ENCODE results near the gene HUS1B. TPM values are rescaled to one million over a fixed set of nuclear protein-coding genes. Genes with fewer than 3 reads are reported as not detected.

Gene HUS1B
- polyA plus RNA-seq, 3 donors = 0.23 to 0.73 TPM; not detected in 1

DNA sequence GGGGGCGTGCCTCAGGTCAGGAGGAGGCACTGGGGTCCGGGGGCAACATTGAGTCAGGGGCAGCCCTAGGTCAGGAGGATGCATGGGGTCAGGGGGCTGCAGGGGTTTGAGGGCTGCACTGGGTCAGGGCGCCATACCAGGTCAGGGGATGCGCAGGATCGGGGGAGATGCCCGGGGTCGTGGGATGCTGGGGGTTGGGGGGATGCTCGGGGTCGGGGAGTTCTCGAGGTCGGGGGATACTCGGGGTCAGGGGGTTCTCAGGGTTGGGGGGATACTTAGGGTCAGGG, 36.8 kb upstream of the HUS1B start:
- peaks cover 17 to 18% of the 10 kb centered on the region in 2 donors for H3K4me1 ChIP-seq (ENCODE audit: control insufficient read depth in 1 of 2, insufficient read depth in 2 of 2, low read length in 2 of 2)

DNA sequence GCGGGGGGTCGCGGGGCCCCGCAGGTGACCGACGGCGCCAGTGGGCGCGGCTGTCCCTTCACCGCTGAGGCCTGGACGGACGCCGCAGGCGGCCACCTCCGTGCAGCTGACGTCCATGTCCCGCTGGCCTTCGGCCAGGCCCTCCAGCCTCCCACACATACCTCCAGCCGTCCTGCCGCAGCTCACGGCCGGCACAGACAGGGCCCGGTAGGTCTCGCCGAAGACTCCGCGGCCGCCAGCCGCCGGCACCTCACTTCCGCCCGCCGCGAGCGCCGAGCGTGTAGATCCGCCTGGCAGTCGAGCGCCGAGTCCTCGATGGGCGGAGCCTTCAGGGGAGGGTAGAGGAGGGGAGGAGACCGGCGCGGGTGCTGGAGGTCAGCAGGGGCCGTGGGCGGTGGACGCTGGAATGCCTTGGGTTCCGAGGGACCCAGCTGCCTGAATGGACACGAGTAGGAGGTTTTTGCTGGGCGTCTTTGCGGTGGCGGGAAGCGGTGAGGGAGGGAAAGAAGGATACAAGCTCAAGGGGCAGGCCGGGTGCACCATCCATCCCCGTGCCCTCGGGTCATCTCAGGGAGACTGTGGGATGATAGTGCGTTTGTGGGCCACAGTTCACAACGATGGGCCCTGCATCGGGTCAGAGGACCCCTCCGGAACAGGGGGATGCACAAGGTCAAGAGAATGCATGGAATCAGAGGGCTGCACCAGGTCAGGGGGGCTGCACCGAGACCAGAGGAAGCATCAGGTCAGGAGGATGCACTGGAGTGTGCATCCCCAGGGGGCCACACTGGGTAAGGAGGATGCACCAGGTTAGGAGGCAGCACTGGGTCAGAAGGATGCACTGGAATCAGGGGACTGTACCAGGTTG, 36.2 kb upstream of the HUS1B start, which contains the start of gene EXOC2:
TSS of gene EXOC2 (minus strand) at position 282 of the 865 bp plus-strand sequence. CDS start 55,321 bp downstream, outside the sequence.
- Histone ChIP-seq H3K9me3 (replicated peaks in 1 of 2; ENCODE audit: control insufficient read depth in 1 of 2, insufficient read depth in 1 of 2, low read length in 2 of 2) (no peaks in the 10 kb centered on the region), H3K79me2 (ENCODE audit: insufficient read depth, low read length) (peaks cover 35% of the 10 kb centered on the region)
- 2% methylated on average over 60 of the region's 63 CpGs for WGBS (ENCODE audit: insufficient coverage)

More for the DNA sequence above, 36.8 kb upstream of the HUS1B start:
- Histone ChIP-seq H3K4me2 (replicated peaks; ENCODE audit: extremely low read depth, low read length, poor library complexity, severe bottlenecking) (peak overlapping the region; percentile 95), H2AFZ (ENCODE audit: insufficient read depth, low read depth, low read length, poor library complexity, severe bottlenecking) (peak overlapping the region; percentile 95), H3K27ac (ENCODE audit: low read depth in 1 of 2, low read length in 2 of 2) (no peak overlapping the region), H3K9me3 (replicated peaks in 1 of 2; ENCODE audit: control insufficient read depth in 1 of 2, insufficient read depth in 1 of 2, low read length in 2 of 2) (no peaks in the 10 kb centered on the region), H3K4me3 (replicated peaks in 1 of 3; ENCODE audit: low read depth in 2 of 3, low read length in 3 of 3) (peak overlapping the region in 2 of 3 experiments; percentile 85 to 93), H3K79me2 (ENCODE audit: insufficient read depth, low read length) (peaks cover 29% of the 10 kb centered on the region), H4K20me1 (ENCODE audit: insufficient read depth, low read length) (peaks cover 25% of the 10 kb centered on the region), H3K27me3 (ENCODE audit: control insufficient read depth in 2 of 2, insufficient read depth in 2 of 2, low read length in 2 of 2) (no peaks in the 10 kb centered on the region), H3K36me3 (replicated peaks in 1 of 2; ENCODE audit: control insufficient read depth in 1 of 2, insufficient read depth in 2 of 2, low read length in 2 of 2) (peaks cover 0 to 7% of the 10 kb centered on the region in 2 donors), H3K9ac (ENCODE audit: insufficient read depth, low read length, poor library complexity, severe bottlenecking) (peak overlapping the region; percentile 82)
- TF ChIP-seq, protein P1, sequence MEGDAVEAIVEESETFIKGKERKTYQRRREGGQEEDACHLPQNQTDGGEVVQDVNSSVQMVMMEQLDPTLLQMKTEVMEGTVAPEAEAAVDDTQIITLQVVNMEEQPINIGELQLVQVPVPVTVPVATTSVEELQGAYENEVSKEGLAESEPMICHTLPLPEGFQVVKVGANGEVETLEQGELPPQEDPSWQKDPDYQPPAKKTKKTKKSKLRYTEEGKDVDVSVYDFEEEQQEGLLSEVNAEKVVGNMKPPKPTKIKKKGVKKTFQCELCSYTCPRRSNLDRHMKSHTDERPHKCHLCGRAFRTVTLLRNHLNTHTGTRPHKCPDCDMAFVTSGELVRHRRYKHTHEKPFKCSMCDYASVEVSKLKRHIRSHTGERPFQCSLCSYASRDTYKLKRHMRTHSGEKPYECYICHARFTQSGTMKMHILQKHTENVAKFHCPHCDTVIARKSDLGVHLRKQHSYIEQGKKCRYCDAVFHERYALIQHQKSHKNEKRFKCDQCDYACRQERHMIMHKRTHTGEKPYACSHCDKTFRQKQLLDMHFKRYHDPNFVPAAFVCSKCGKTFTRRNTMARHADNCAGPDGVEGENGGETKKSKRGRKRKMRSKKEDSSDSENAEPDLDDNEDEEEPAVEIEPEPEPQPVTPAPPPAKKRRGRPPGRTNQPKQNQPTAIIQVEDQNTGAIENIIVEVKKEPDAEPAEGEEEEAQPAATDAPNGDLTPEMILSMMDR (IDR thresholded peaks at IDR 0.05) = no peak
- H3K27ac Mint-ChIP-seq = no peak overlapping the region
- peaks cover 0 to 6% (median 3%) of the 10 kb centered on the region in 7 donors for H3K9me3 Mint-ChIP-seq
- peak overlapping the region; percentile 96 to 98 for H3K4me3 Mint-ChIP-seq
- intact Hi-C loops (cut with micrococcal nuclease) = no loop called here
- H3K36me3 Mint-ChIP-seq = peaks cover 0 to 4% of the 10 kb centered on the region in 2 donors
- peaks cover 22% of the 10 kb centered on the region for H3K4me1 Mint-ChIP-seq
- peaks cover 2 to 7% (median 4%) of the 10 kb centered on the region in 3 donors for H3K27me3 Mint-ChIP-seq (ENCODE audit: low read depth in 3 of 3)
- DNase-seq = no peak
- WGBS (ENCODE audit: insufficient coverage) = 89% methylated on average over 6 of the region's 12 CpGs

More for the DNA sequence above, 36.2 kb upstream of the HUS1B start, which contains the start of gene EXOC2:
- peak within 1 kb of the TSS; percentile 95 for H2AFZ ChIP-seq (ENCODE audit: insufficient read depth, low read depth, low read length, poor library complexity, severe bottlenecking)
- peaks cover 25% of the 10 kb centered on the region for H4K20me1 ChIP-seq (ENCODE audit: insufficient read depth, low read length)
- H3K9ac ChIP-seq (ENCODE audit: insufficient read depth, low read length, poor library complexity, severe bottlenecking) = peak within 1 kb of the TSS; percentile 82
- TF ChIP-seq, protein P1 (IDR thresholded peaks at IDR 0.05) = no peak
- H3K27me3 Mint-ChIP-seq (ENCODE audit: low read depth in 3 of 3) = peaks cover 0 to 7% (median 2%) of the 10 kb centered on the region in 3 donors
- H3K36me3 Mint-ChIP-seq = peaks cover 0 to 4% of the 10 kb centered on the region in 2 donors
- H3K27ac Mint-ChIP-seq = peak within 1 kb of the TSS in 6 of 7 donors; percentile 33 to 87 (median 68)
- H3K4me2 ChIP-seq (replicated peaks; ENCODE audit: extremely low read depth, low read length, poor library complexity, severe bottlenecking) = peak within 1 kb of the TSS; percentile 95
- peaks cover under 1 to 13% of the 10 kb centered on the region in 2 donors for H3K36me3 ChIP-seq (replicated peaks in 1 of 2; ENCODE audit: control insufficient read depth in 1 of 2, insufficient read depth in 2 of 2, low read length in 2 of 2)
- H3K4me3 Mint-ChIP-seq = peak within 1 kb of the TSS; percentile 96 to 98
- peaks cover 22% of the 10 kb centered on the region for H3K4me1 Mint-ChIP-seq
- H3K9me3 Mint-ChIP-seq = peaks cover 0 to 6% (median 3%) of the 10 kb centered on the region in 7 donors
- H3K4me1 ChIP-seq (ENCODE audit: control insufficient read depth in 1 of 2, insufficient read depth in 2 of 2, low read length in 2 of 2) = peaks cover 17 to 18% of the 10 kb centered on the region in 2 donors
- no peaks in the 10 kb centered on the region for H3K27me3 ChIP-seq (ENCODE audit: control insufficient read depth in 2 of 2, insufficient read depth in 2 of 2, low read length in 2 of 2)
- peak within 1 kb of the TSS; percentile 62 to 93 (median 85) for H3K4me3 ChIP-seq (replicated peaks in 1 of 3; ENCODE audit: low read depth in 2 of 3, low read length in 3 of 3)
- intact Hi-C loops (cut with micrococcal nuclease) = no loop called here
- H3K27ac ChIP-seq (ENCODE audit: low read depth in 1 of 2, low read length in 2 of 2) = peak within 1 kb of the TSS in 1 of 2 donors; percentile 81
- DNase-seq = peak; percentile 67 to 75 (median 69)

All from CD14-positive monocyte (primary cell).